Neutrophil (primary cell): ENCODE data around the gene CANT1.

Experiments
- H3K27ac ChIP-seq: fragments of 200-600 bp; sonication (generic); 2 replicates; pipeline ENCODE4 v1.5.1; 2016; ENCODE audit warnings: mild to moderate bottlenecking, moderate library complexity
- H3K27me3 ChIP-seq: fragments of 200-600 bp; sonication (generic); 2 replicates; pipeline ENCODE4 v1.6.0; 2016; ENCODE audit warnings: mild to moderate bottlenecking
- H3K36me3 ChIP-seq: fragments of 200-600 bp; sonication (generic); 2 replicates; pipeline ENCODE4 v1.5.1; 2017
- H3K4me1 ChIP-seq, 2 experiments: fragments of 200-600 bp in 1 of 2; sonication (generic) in 1 of 2; 1 replicate in 1 of 2; 2 replicates in 1 of 2; pipeline versions ENCODE4 v1.5.1 to v1.6.1; 2013 to 2016; ENCODE audit warnings: low read depth in 1 of 2, low read length in 1 of 2, mild to moderate bottlenecking in 1 of 2, moderate library complexity in 1 of 2; ENCODE audit not compliant: control insufficient read depth in 1 of 2, insufficient read depth in 1 of 2
- H3K4me3 ChIP-seq, 2 experiments: fragments of 200-600 bp in 1 of 2; sonication (generic) in 1 of 2; 1 replicate in 1 of 2; 2 replicates in 1 of 2; pipeline ENCODE4 v1.5.1; 2013 to 2016; ENCODE audit warnings: low read depth in 1 of 2, low read length in 1 of 2, mild to moderate bottlenecking in 1 of 2, moderate library complexity in 1 of 2
- H3K9me3 ChIP-seq: fragments of 200-600 bp; sonication (generic); 2 replicates; pipeline ENCODE4 v1.5.1; 2016
- CTCF ChIP-seq: fragments of 200-600 bp; sonication (generic); IDR thresholded peaks from 2 replicates; pipeline ENCODE4 v1.5.1; 2016; ENCODE audit warnings: antibody characterized with exemption

CANT1 gene

GRCh38 chr17:79041723-79042420 lies 32.3 kb upstream of the CANT1 start:
- Histone ChIP-seq H3K36me3 (no peaks in the 10 kb centered on the region), H3K4me1 (no peaks in the 10 kb centered on the region), H3K9me3 (no peaks in the 10 kb centered on the region), H3K4me3 (no peak overlapping the region), H3K27me3 (peaks cover 43% of the 10 kb centered on the region), H3K27ac (no peak overlapping the region)
- TF ChIP-seq CTCF, result no peak

- TF ChIP-seq CTCF, result no peak
- Histone ChIP-seq H3K27ac (no peak overlapping the region), H3K4me3 (no peak overlapping the region), H3K27me3 (peaks cover 42% of the 10 kb centered on the region), H3K9me3 (no peaks in the 10 kb centered on the region), H3K36me3 (no peaks in the 10 kb centered on the region), H3K4me1 (no peaks in the 10 kb centered on the region)
Measured at GRCh38 chr17:79041041-79041570, 31.5 kb upstream of the CANT1 start.

GRCh38 chr17:79039886-79040285 lies 30.3 kb upstream of the CANT1 start:
- no peak overlapping the region for H3K27ac ChIP-seq
- no peak for TF ChIP-seq CTCF

GRCh38 chr17:79039171-79039570 lies 29.6 kb upstream of the CANT1 start:
- Histone ChIP-seq H3K4me1 (no peaks in the 10 kb centered on the region), H3K27ac (no peak overlapping the region), H3K4me3 (no peak overlapping the region), H3K36me3 (no peaks in the 10 kb centered on the region), H3K9me3 (no peaks in the 10 kb centered on the region), H3K27me3 (peaks cover 46% of the 10 kb centered on the region)
- TF ChIP-seq CTCF, result no peak

More at GRCh38 chr17:79039886-79040285, 30.3 kb upstream of the CANT1 start:
- no peaks in the 10 kb centered on the region for H3K36me3 ChIP-seq
- no peak overlapping the region for H3K4me3 ChIP-seq
- H3K9me3 ChIP-seq, result no peaks in the 10 kb centered on the region
- no peaks in the 10 kb centered on the region for H3K4me1 ChIP-seq
- peaks cover 45% of the 10 kb centered on the region for H3K27me3 ChIP-seq

GRCh38 chr17:79038545-79039135 lies 29.1 kb upstream of the CANT1 start:
- Histone ChIP-seq H3K27me3 (peaks cover 50% of the 10 kb centered on the region), H3K36me3 (no peaks in the 10 kb centered on the region), H3K4me1 (no peaks in the 10 kb centered on the region), H3K9me3 (no peaks in the 10 kb centered on the region), H3K27ac (no peak overlapping the region), H3K4me3 (no peak overlapping the region)
- no peak for TF ChIP-seq CTCF
